AG09319 (cell line): ENCODE data around the gene NELL1.
"Not testable (repeated sequence)": the region's sequence is repeated elsewhere in the genome, so short reads cannot be mapped to it uniquely, and the experiment has no call there.

Experiments
- DNase-seq: peaks from one replicate; pipeline ENCODE4 v3.0.0-alpha.2; 2010; ENCODE audit warnings: low read depth; ENCODE audit errors: extremely low read depth
- TF ChIP-seq, protein P1 (sequence below): IDR thresholded peaks from 2 replicates; pipeline ENCODE4 v1.5.1; 2011; ENCODE audit warnings: low read depth, mild to moderate bottlenecking, inconsistent platforms, low read length, moderate library complexity

Gene NELL1

DNA sequence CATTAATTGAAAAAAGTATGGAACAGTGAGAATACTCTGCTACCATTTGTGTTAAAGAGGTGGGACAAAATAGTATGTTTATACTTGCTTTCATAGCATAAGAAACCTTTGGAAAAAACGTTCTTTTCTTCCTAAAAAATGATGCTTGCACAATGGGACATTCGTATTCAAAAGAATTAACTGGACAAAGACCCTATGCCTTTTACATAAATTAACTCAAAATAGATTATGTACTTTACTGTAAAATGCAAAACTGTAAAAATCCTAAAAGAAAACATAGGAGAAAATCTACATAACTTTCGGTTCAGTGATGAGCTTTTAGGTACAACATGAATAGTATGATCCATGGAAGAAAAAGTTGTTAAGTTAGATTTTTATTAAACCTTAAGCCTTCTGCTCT lies 166.2 kb downstream of the NELL1 start:
- DNase-seq: no peak
- TF ChIP-seq, protein P1, sequence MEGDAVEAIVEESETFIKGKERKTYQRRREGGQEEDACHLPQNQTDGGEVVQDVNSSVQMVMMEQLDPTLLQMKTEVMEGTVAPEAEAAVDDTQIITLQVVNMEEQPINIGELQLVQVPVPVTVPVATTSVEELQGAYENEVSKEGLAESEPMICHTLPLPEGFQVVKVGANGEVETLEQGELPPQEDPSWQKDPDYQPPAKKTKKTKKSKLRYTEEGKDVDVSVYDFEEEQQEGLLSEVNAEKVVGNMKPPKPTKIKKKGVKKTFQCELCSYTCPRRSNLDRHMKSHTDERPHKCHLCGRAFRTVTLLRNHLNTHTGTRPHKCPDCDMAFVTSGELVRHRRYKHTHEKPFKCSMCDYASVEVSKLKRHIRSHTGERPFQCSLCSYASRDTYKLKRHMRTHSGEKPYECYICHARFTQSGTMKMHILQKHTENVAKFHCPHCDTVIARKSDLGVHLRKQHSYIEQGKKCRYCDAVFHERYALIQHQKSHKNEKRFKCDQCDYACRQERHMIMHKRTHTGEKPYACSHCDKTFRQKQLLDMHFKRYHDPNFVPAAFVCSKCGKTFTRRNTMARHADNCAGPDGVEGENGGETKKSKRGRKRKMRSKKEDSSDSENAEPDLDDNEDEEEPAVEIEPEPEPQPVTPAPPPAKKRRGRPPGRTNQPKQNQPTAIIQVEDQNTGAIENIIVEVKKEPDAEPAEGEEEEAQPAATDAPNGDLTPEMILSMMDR: no peak

DNA sequence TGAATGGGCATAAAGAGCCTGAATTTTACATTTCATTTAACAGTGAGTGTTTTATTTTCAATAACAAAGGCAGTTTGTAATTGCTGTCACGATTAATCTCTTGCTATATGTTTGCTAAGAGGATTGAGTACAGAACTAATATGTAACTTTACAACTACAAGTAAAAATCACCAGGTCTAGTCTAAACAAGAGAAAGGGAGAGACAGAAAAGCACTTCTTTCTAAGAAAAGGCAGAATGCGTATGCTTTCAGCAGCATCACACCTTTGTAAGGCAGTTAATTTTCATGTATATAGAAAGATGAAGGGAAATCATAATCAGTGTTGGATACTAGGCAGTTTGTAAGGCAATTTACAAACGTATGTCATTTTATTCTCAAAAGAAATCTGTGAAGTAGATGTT lies 169.8 kb downstream of the NELL1 start:
- no peak for DNase-seq

DNA sequence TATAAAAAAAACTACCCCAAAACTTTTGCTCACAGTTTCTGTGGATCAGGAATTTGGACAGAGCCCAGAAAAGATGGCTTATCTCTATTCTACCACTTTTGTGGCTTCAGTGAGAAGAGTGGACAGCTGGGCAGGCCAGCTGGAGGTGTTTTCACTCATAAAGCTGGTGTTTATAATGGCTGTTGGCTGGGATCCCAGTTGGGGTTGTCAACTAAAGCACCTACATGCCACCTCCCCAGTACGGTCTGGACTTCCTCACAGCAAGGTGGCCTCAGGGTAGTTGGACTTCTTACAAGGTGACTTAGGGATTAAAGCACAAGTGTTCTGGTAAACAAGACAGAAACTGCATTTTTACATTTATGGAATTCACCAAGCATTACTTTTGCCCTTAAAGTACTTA lies 171.0 kb downstream of the NELL1 start:
- TF ChIP-seq, protein P1: no peak
- DNase-seq: no peak

More for the DNA sequence above, 169.8 kb downstream of the NELL1 start:
- TF ChIP-seq, protein P1: no peak

DNA sequence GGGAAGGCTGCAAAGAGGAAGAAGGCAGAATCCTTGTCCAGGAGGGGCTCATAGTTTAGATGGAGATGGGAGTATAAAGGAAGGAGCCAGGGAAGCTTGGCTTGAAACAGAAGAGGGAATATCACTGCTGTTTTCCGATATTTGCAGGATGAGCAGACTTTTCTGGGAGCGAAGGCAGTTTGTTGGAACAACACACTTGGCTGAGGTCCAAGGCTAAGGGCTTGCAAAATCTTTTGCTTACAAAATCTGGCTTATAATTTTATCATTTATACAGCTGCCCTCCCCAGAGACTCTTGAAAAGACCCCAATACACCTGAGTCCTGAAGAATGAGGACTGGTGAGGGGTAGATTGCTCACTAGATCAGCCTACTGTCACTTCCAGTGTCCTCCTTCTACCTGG lies 174.8 kb downstream of the NELL1 start:
- TF ChIP-seq, protein P1: no peak
- no peak for DNase-seq

DNA sequence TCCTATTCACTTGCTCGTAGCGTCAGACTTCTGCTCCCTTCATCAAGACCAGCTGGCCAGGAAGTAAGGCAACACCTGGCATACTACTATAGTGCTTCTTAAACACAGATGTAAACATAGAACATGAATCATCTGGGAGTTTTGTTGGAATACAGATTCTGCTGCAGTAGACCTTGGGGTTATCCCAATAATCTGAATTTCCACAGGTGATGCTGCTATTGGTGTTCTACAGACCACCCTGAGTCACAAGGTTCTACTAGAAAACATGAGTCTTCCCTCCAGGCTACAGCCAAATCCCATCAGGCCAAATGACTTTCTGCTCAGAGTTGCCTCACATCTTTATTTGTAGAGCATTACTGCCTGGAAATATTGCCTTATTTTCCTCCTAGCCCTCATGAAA lies 175.2 kb downstream of the NELL1 start:
- TF ChIP-seq, protein P1: no peak
- no peak for DNase-seq

DNA sequence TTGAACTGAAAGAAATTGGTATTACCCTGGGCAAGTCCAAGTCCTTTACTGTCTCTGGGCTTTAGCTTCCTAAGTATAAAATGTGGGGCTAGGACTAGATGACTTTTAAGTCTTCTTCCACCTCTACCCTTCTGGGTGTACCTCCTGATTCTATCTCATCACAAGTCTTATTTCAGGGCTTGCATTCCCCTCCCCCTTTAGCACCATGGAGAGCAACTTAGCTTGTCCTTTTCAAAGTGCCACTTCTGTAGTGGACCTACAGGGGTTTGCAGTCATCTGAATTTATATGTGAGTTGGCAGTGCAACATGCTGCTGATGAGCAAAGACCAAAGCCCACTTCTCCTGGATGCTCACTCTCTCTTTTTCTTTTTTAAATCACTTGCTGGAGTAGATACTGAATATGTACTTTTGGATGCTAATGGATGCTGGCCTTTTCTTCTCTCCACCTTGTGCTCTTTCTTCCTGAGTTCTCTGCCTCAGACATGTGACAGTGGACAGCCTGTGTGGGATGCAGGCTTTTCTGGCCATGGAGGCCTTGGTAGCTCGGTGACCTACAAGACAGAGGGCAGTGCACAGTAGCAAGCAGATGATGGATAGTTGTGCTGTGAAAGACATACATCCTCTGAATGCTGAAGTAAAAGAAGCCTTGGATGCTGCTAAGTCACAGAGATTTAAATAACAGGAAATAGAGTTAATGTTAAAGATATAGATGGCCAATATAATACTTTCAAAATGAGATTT lies 185.0 kb downstream of the NELL1 start:
- TF ChIP-seq, protein P1: no peak
- no peak for DNase-seq

DNA sequence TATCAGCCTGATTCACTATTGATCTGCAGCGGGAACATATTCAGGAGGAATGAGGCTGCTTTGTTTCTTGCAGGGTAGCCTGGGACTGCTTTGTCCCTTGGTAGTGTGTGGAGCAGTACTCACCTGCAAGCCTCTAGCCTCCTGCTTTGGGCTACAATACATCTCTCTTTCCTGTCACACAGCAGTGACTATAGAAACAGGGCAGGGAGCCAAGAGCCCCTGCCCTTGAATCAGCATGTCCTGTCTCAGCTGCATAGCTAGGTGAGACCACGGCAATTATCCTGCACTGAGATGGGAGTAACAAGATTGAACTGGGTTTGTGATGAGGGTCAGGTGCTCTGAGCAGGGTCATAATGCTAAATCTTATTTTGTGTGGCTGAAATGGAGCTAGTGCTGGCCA lies 191.9 kb downstream of the NELL1 start:
- TF ChIP-seq, protein P1: no peak
- no peak for DNase-seq

DNA sequence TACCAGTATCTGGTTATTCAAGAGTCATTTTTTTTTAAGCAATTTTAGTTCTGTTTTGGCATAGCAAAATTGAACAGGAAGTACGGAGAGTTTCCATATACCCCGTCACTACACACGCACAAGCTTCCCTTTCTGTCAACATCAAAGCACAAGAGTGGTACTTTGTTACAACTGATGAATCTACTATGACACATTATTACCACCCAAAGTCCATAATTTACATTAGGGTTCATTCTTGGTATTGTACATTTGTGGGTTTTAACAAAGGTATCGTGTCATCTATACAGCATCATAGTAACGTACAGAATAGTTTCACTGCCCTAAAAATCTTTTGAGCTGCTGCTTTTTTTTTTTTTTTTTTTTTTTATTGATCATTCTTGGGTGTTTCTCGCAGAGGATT lies 192.9 kb downstream of the NELL1 start:
- not testable (repeated sequence) for DNase-seq
